ENCODE data around the gene ZNRF1. TPM values are rescaled to one million over a fixed set of nuclear protein-coding genes. Genes with fewer than 3 reads are reported as not detected.

Gene ZNRF1
- total and polyA plus RNA-seq, 2 of the 4 experiments (the other 2 are of a cell fraction), result 8.2 to 20.7 TPM

DNA sequence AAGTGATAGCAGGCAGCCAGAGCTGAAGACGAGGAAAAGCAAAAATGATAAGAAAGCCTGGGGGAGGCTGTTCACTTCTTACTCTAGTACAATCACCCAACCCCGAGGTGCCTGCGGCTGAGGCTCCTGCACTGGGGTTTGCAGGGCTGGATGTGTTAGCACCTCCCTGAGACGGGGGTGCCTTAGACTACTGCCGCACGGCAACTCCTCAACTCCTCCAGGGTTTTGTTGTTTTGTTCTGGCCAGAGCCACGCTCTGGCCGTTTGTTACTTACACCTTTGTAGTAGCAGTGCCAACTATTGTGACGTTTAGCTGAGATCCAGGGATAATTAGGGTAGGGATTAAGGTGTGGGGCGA is 66.3 kb downstream of the ZNRF1 start:
- WGBS, 2 experiments (ENCODE audit: extremely low coverage in 2 of 2, insufficient read length in 1 of 2), result 100% methylated on average over 1 of the region's 10 CpGs; no CpG with 5 or more reads in 1 of the 2 experiments
- Histone ChIP-seq H3K18ac (ENCODE audit: low read depth, low read length) (no peak overlapping the region), H2AK9ac (replicated peaks; ENCODE audit: low read depth, low read length, poor library complexity) (no peak overlapping the region), H3K79me1 (ENCODE audit: low read depth in 1 of 2, low read length in 2 of 2) (peaks cover 36 to 67% of the 10 kb centered on the region in 2 experiments), H3K23ac (ENCODE audit: low read depth, low read length) (no peak overlapping the region), H3K4me2 (ENCODE audit: low read depth, low read length) (no peak overlapping the region), H3K56ac (ENCODE audit: extremely low read depth, insufficient read depth, low read length) (no peak overlapping the region), H3K14ac (replicated peaks; ENCODE audit: low read depth, low read length) (no peak overlapping the region), H3K9ac (ENCODE audit: low read depth, low read length) (no peak overlapping the region), H3K9me3 (ENCODE audit: control insufficient read depth, insufficient read depth, low read length) (peaks cover 3% of the 10 kb centered on the region; the same call in 1 of the 2 replicates), H4K20me1 (ENCODE audit: insufficient read depth, low read length) (peaks cover 28% of the 10 kb centered on the region), H3K27me3 (ENCODE audit: control insufficient read depth, insufficient read depth, low read length) (no peaks in the 10 kb centered on the region), H3K9me1 (ENCODE audit: insufficient read depth, low read length) (peaks cover 10% of the 10 kb centered on the region), H2AFZ (replicated peaks; ENCODE audit: low read length, poor library complexity) (no peak overlapping the region), H2BK120ac (ENCODE audit: low read depth, low read length) (no peak overlapping the region), H3K27ac (ENCODE audit: insufficient read depth, low read length) (no peak overlapping the region), H3K4me1 (ENCODE audit: control insufficient read depth, insufficient read depth, low read length) (peaks cover 14% of the 10 kb centered on the region), H4K91ac (ENCODE audit: insufficient read depth, low read depth, low read length) (no peak overlapping the region), H2BK15ac (ENCODE audit: low read depth, low read length) (no peak overlapping the region), H2BK5ac (ENCODE audit: low read depth, low read length, poor library complexity, severe bottlenecking) (no peak overlapping the region), H3K36me3 (ENCODE audit: control insufficient read depth, insufficient read depth, low read length) (no peaks in the 10 kb centered on the region), H2AK5ac (ENCODE audit: low read depth, low read length) (no peak overlapping the region), H2BK20ac (ENCODE audit: low read depth, low read length) (no peak overlapping the region), H4K5ac (ENCODE audit: low read depth, low read length) (no peak overlapping the region), H3K4me3 (ENCODE audit: insufficient read depth, low read depth, low read length) (no peak overlapping the region), H3K4ac (ENCODE audit: low read depth, low read length) (no peak overlapping the region), H4K8ac (ENCODE audit: low read depth in 2 of 2, low read length in 2 of 2) (no peak overlapping the region)
- no peak for DNase-seq
- BruUV-seq (replicated peaks), result no TSS peak
- dilution Hi-C loops (cut with HindIII; ENCODE audit: low sequenced_read_pairs, unreplicated experiment) (no loop called here), in situ Hi-C loops (cut with MboI; ENCODE audit: low sequenced_read_pairs) (no loop called here), intact Hi-C loops (cut with micrococcal nuclease) (no loop called here)
- POLR2A ChIA-PET (ENCODE audit: unreplicated experiment), result no interaction called here
- ATAC-seq (ENCODE audit: low read depth), result no peak
- CTCF ChIA-PET, result no interaction called here
- no peak for TF ChIP-seq RFX5 (IDR thresholded peaks at IDR 0.05; ENCODE audit: low read depth, low read length)
- no peak for TF ChIP-seq SMC3 (IDR thresholded peaks at IDR 0.05; ENCODE audit: low read depth, low read length)
- no peak for TF ChIP-seq NFE2L2 (IDR thresholded peaks at IDR 0.05; ENCODE audit: low read depth, low read length)
- TF ChIP-seq POLR2A (IDR thresholded peaks at IDR 0.05; ENCODE audit: low read depth, low read length), result no peak
- TF ChIP-seq BHLHE40 (IDR thresholded peaks at IDR 0.05; ENCODE audit: low read depth, low read length), result no peak
- no peak for TF ChIP-seq RCOR1 (IDR thresholded peaks at IDR 0.05; ENCODE audit: insufficient replicate concordance, low read length)
- no peak for TF ChIP-seq USF2 (IDR thresholded peaks at IDR 0.05; ENCODE audit: low read depth, low read length)
- no peak for TF ChIP-seq MAZ (IDR thresholded peaks at IDR 0.05; ENCODE audit: borderline replicate concordance, low read depth, low read length)
- no peak for TF ChIP-seq MAFK (IDR thresholded peaks at IDR 0.05; ENCODE audit: low read depth, low read length)
- TF ChIP-seq CEBPB (IDR thresholded peaks at IDR 0.05; ENCODE audit: low read depth, low read length), result no peak
- TF ChIP-seq CTCF (conservative IDR thresholded peaks at IDR 0.05; ENCODE audit: low read depth, low read length), result no peak
- TF ChIP-seq, protein P1, sequence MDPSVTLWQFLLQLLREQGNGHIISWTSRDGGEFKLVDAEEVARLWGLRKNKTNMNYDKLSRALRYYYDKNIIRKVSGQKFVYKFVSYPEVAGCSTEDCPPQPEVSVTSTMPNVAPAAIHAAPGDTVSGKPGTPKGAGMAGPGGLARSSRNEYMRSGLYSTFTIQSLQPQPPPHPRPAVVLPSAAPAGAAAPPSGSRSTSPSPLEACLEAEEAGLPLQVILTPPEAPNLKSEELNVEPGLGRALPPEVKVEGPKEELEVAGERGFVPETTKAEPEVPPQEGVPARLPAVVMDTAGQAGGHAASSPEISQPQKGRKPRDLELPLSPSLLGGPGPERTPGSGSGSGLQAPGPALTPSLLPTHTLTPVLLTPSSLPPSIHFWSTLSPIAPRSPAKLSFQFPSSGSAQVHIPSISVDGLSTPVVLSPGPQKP (IDR thresholded peaks at IDR 0.05; ENCODE audit: borderline replicate concordance, low read depth, low read length), result no peak
- TF ChIP-seq RAD21 (IDR thresholded peaks at IDR 0.05; ENCODE audit: low read length), result no peak
- TF ChIP-seq CHD1 (IDR thresholded peaks at IDR 0.05; ENCODE audit: low read depth, low read length), result no peak
- no peak for TF ChIP-seq MXI1 (IDR thresholded peaks at IDR 0.05; ENCODE audit: borderline replicate concordance, low read depth, low read length)
